ENCODE results near the gene FUNDC1.

FUNDC1 gene, protein sequence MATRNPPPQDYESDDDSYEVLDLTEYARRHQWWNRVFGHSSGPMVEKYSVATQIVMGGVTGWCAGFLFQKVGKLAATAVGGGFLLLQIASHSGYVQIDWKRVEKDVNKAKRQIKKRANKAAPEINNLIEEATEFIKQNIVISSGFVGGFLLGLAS

DNA sequence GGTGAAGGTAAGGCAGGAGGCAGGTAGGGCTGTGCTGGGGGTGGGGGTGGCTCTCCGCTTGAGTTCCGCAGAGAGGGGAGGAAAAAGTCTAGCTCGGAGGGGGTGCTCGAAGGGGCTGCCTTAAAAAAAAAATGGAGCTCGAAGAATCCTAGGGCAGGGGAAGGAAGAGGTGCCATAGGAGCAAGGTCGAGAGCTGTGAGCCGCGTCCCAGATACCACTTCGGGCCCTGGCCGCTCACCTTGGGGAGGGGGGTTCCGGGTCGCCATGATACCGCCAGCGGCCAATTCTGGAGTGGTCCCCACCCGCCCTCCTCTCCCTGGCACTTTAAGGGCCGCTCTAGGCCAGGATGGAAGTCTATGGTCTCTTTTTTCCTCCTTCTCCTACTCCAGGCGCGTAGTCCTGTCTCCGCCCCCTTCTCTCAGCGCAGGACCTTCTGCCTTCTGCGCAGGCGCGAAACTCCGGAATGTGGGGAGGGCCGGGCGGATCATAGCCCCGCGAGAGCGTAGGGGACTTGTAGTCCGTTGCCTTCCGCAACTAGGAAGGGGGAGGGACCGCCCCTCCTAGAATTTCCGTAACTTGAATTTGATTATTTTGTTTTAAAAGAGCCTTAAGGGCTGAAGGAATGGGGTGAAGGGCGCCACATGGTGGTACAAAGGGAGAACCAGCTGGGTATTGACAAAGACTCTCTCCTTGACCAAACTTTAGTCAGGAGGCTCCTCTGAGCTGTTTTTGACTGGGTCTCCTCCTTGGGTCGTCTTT lies at the start of gene FUNDC1:
TSS of gene FUNDC1 (minus strand) at position 293 of the 759 bp plus-strand sequence. CDS start at position 266, 27 bp downstream.
- TF ChIP-seq, protein P1, sequence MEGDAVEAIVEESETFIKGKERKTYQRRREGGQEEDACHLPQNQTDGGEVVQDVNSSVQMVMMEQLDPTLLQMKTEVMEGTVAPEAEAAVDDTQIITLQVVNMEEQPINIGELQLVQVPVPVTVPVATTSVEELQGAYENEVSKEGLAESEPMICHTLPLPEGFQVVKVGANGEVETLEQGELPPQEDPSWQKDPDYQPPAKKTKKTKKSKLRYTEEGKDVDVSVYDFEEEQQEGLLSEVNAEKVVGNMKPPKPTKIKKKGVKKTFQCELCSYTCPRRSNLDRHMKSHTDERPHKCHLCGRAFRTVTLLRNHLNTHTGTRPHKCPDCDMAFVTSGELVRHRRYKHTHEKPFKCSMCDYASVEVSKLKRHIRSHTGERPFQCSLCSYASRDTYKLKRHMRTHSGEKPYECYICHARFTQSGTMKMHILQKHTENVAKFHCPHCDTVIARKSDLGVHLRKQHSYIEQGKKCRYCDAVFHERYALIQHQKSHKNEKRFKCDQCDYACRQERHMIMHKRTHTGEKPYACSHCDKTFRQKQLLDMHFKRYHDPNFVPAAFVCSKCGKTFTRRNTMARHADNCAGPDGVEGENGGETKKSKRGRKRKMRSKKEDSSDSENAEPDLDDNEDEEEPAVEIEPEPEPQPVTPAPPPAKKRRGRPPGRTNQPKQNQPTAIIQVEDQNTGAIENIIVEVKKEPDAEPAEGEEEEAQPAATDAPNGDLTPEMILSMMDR (conservative IDR thresholded peaks at IDR 0.05; ENCODE audit: control insufficient read depth, insufficient read depth, low read depth, low read length), result peak; percentile 47
- DNase-seq (ENCODE audit: low read depth), result peak; percentile 94
- peak within 1 kb of the TSS; percentile 78 for H3K4me3 ChIP-seq (ENCODE audit: control insufficient read depth, low read depth, low read length)

DNA sequence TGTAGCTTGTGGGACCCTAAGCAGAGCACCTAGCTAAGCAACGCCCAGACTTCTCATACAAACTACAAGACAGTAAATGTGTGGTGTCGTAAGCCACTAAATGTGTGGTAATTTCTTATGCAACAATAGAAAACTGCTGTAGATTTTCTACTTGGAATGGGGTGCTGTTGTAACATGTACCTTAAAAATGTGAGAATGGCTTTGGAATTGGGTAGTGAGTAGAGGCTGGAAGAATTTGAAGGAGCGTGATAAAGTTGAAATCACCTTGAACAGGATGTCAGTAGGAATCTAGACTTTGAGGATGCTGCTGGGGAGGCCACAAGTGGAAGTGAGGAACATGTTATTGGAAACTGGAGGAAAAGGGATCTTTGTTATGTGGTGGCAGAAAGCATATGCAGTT lies 43.2 kb upstream of the FUNDC1 start:
- DNase-seq (ENCODE audit: low read depth), result no peak
- no peak overlapping the region for H3K4me3 ChIP-seq (ENCODE audit: control insufficient read depth, low read depth, low read length)
- TF ChIP-seq, protein P1 (conservative IDR thresholded peaks at IDR 0.05; ENCODE audit: control insufficient read depth, insufficient read depth, low read depth, low read length), result no peak

DNA sequence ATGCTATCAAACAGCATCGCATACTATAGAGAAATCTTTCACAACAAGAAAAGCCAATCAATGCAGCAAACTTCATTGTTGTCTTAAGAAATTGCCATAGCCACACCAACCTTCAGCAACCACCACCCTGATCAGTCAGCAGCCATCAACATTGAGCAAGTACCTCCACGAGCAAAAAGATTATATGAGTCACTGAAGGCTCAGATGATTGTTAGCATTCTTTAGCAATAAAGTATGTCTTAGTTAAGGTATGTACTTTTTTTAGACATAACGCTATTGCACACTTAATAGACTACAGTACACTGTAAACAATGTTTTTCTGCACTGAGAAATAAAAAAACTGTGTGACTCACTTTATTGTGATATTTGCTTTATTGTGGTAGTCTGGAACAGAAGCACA lies 37.8 kb upstream of the FUNDC1 start:
- TF ChIP-seq, protein P1 (conservative IDR thresholded peaks at IDR 0.05; ENCODE audit: control insufficient read depth, insufficient read depth, low read depth, low read length), result no peak
- no peak overlapping the region for H3K4me3 ChIP-seq (ENCODE audit: control insufficient read depth, low read depth, low read length)
- DNase-seq (ENCODE audit: low read depth), result peak; percentile 73

DNA sequence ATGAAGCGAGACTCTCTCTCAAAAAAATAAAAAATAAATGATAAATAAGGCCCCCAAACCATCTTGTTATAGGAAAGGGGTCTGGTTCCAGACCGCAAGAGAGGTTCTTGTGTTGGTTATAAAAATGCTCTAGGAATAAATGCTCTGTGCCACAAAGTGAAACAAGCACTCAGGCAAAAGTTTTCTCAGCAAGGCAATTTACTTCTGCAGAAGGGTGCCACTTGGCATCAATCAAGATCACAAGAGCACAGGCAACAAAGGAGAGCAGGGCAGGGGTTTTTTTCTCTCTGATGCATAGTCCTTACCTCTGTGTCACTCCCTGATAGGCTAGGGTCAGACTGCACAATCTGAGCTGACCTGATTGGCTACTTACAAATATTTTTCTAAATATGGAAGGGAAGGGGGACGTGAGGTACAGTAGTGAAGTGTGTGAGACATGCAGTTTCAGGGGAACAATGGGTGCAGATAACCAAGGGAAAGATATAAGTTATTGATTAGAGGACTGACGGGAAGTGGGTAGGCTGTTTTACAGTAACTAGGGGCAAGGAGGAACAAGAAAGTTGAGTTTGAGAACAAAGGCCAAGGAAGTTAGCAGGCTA lies 29.8 kb upstream of the FUNDC1 start:
- TF ChIP-seq, protein P1 (conservative IDR thresholded peaks at IDR 0.05; ENCODE audit: control insufficient read depth, insufficient read depth, low read depth, low read length), result no peak
- DNase-seq (ENCODE audit: low read depth), result no peak
- no peak overlapping the region for H3K4me3 ChIP-seq (ENCODE audit: control insufficient read depth, low read depth, low read length)

DNA sequence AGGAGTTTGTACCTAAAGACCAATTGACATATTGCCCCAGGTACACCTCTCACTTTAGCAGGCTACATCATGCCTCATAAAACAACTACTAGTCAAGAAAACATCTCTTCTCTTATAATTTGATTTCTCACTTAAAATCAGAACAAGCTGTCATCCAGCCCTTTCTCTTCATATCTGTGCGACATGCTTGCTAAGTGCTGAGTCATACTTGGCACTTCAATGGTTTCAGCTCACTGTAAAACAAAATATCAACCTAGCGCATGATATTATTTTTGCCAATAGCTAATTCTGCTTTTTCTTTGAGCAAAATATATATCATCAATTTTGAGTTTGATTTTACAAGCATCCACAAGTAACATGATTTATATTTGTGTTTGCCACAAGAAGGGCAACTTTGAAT lies 27.9 kb upstream of the FUNDC1 start:
- peak; percentile 50 for DNase-seq (ENCODE audit: low read depth)
- H3K4me3 ChIP-seq (ENCODE audit: control insufficient read depth, low read depth, low read length), result no peak overlapping the region
- TF ChIP-seq, protein P1 (conservative IDR thresholded peaks at IDR 0.05; ENCODE audit: control insufficient read depth, insufficient read depth, low read depth, low read length), result no peak

DNA sequence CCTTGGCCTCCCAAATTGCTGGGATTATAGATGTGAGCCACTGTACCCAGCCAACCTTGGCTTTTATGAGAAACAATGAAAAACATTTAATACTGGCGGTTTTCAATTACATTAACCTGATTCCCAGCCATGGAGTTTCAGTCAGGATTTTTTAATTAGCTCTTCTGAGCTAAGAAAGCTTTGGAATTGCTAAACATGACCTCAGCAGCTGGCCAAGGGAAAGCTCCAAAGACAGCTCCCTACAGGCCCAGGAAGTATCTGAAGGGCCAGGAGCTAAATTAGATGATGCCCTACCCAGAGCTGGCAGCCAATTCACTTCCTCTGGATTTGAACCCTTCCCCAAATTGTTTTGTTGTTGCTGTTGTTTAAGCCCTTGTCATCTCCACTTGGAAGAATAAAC lies 26.5 kb upstream of the FUNDC1 start:
- peak; percentile 20 for DNase-seq (ENCODE audit: low read depth)
- no peak overlapping the region for H3K4me3 ChIP-seq (ENCODE audit: control insufficient read depth, low read depth, low read length)
- TF ChIP-seq, protein P1 (conservative IDR thresholded peaks at IDR 0.05; ENCODE audit: control insufficient read depth, insufficient read depth, low read depth, low read length), result no peak

All from fibroblast of mammary gland (primary cell).